GM03348 (cell line): ENCODE measurements around the gene DGUOK.
A peak's percentile ranks its signal among the peaks of the same experiment; 100 is the strongest.

Source experiments
- DNase-seq: peaks from one replicate; pipeline ENCODE4 v3.0.0; 2012; ENCODE audit warnings: low spot score

DGUOK gene

GRCh38 chr2:73952499-73953446, 26.1 kb downstream of the DGUOK start:
- DNase-seq = peak; percentile 25

- no peak for DNase-seq
Observed at GRCh38 chr2:73956218-73956865, 29.7 kb downstream of the DGUOK start.

DNA sequence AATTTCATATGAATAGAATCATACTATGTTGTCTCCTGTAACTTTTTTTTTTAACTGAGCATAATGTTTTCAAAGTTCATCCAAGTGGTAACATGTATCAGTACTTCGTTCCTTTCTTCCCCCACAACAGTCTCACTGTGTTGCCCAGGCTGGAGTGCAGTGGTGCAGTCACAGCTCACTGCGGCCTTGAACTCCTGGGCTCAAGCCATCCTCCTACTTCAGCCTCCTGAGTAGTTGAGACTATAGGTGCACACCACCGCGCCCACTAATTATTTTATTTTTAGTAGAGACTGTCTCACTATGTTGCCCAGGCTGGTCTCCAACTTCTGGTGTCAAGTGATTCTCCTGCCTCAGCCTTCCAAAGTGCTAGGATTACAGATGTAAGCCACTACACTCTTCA, 34.6 kb downstream of the DGUOK start:
- DNase-seq = no peak

GRCh38 chr2:73961823-73962615, 35.3 kb downstream of the DGUOK start:
- no peak for DNase-seq

DNA sequence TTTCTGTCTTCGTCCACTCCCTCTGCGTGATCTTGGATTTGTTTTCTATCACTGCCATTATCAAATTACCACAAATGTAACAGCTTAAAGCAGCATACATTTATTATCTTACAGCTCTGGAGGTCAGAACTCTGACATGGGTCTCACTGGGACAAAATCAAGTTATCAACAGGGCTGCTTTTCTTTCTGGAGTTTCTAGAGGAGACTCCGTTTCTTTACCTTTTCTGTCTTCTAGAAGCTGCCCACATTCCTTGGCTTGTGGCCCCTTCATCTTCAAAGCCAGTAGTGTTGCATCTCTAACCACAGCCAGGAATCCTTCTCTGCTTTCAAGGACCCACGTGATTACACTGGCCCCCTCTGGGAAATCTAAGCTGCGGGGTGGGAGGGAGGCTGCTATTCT, 36.1 kb downstream of the DGUOK start:
- no peak for DNase-seq

DNA sequence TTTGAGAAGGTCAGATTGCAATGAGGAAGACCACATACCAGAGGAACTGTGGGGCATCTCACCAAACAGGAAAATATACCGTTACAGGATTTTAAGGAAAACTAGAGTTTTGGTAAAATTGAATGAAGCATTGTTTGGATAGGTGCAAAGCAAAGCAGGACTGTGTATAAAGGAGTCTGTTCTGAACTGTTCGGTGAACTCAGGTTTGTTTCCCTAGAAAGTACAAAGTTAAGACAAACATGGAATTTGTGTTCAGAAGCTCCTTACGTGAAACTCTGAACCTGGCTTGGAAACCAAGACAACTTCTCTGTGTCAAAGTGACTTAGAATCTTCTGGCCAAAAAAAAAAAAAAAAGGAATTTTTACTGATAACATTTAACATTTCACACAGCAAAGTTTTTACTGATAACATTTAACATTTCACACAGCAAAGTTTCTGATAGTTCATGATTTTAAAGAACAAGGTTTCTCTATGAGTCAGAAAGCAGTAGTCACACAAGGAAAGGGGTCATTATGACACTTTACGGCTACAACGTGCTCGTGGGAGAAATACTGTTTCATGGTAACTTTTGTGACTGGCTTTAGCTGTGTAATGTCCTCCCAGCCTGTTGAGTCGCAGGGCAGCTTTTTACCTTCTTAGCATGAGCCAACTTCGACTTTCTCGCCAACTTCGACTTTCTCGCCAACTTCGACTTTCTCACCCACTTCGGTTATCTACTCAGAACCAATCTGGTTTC, 36.9 kb downstream of the DGUOK start:
- no peak for DNase-seq

- no peak for DNase-seq
Observed at GRCh38 chr2:73964223-73964622, 37.5 kb downstream of the DGUOK start.

DNA sequence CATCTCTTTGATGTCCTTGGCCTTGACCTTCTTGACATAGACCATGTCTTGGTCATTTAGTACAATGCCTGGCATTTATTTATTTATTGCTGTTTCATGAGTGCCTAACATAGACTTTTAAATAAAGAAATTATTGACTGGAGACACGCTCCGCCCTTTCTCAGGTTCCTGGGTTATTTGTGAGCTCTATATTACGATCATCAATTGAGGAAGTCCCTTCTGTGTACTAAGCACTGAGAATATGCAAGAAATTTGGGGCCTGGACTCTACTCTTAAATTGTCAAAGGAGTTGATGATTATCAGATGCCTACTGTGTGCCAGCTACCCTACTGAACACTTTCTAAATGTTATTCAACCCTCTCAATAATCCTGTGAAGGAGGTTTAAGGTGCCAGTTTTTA, 38.4 kb downstream of the DGUOK start:
- no peak for DNase-seq

- DNase-seq = no peak
Observed at GRCh38 chr2:73968357-73968937, 41.8 kb downstream of the DGUOK start.

DNA sequence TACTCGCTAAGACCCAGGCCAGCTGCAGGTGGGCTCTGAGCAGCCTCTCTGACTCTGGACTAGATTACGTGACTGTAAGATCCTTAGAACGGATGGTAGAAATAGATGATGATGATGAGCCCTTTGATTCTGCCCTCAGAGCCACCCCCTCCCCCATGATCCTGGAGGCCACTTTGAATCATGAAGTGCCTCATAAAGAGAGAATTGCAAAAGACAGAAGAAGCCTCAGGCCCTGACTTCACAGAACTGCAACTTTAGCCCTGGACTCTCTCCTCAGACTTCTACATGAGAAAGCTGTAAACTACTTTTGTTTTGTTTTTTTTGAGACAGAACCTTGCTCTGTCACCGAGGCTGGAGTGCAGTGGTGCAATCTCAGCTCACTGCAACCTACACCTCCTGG, 42.7 kb downstream of the DGUOK start:
- DNase-seq = no peak

DNA sequence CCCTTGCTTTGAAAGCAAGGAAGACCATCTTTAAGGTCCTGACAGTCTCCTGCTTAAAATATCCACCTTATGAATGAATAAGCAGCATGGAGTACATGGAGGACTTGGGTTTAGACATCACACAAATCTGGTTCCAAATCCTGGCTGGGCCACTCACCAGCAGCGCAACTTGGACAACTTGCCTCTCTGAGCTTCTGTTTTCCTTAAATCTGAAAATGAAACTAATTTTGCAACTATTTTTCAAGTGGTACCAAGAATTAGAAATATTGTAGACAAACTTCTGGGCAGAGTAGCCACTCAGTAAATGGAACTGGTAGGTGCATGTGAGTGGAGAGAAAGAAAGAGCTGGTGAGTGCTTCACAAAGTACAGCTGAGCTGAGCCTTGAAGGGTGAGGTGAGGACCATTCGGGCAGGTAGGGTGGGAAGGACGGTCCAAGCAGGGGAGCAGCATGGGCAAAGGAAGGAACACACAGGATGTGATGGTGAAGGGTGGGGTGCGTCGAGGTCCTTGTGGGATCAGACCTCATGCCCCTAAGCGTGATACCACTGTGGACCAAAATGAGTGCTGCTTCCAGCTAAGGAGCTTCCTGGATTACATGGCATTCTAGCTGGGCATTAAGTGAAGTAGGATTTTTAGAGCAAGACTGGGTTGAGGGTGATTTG, 43.6 kb downstream of the DGUOK start:
- no peak for DNase-seq

DNA sequence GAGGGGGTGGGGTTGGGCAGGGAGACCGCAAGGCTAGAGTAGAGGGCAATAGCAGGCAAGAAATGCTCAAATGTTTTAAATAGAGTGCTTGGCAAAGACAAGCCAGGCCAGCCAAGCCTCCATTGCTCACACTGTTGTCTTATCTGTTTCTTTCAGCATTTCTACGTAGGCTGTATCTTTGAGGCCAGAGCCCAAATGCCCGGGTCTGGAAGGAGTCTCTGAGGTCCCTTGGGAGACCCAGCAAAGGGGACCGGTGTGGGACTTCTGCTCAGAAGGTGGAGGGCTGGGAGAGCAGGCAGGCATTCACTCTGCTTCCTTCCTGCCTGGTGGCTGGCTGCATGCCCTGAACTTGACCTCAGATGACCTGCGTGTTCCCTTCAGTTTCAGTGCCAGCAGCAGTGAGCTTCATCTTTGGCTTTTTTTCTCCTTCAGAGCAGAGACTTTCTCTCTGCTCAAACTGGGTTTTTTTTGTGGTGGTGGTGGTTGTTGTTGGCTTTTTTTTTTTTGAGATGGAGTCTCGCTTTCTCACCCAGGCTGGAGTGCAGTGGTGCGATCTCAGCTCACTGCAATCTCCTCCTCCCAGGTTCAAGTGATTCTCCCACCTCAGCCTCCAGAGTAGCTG, 44.3 kb downstream of the DGUOK start:
- DNase-seq = no peak

GRCh38 chr2:73971722-73972121, 45.0 kb downstream of the DGUOK start:
- no peak for DNase-seq

DNA sequence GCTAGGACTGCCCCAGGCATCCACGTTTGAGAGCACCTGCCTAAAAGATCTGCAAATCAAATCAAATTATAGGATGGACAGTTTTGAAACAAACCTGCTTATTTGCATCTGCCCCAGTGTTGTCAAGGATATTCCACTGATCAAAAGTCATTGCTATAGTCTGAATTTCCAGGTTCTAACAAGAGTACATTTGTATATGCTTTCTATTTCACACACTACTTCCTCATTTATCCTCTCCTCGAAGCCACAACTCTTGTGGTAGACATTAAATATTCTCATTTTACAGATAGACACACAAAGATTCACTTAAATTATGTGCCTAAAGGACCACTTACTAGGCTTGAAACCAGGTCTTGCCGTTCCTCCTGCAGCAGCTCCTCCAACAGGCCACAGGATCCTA, 46.2 kb downstream of the DGUOK start:
- no peak for DNase-seq

DNA sequence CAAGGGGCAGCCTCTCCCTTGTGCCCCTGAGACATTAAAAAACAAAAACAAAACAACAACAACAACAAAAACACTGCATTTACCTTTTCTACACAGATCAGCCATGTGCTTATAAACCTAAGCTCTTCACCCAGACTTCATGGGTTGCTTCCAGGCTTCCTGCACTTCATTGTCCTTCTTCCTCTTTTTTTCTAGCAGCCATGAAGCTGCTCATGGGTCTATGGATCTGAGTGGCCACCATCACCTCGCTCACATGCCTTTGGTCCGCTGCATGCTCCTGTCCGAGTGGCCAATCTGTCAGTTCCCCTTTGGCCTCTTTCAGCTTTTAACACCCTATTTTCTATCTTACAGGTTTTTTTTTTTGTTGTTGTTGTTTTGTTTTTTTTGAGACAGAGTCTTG, 49.1 kb downstream of the DGUOK start:
- no peak for DNase-seq

DNA sequence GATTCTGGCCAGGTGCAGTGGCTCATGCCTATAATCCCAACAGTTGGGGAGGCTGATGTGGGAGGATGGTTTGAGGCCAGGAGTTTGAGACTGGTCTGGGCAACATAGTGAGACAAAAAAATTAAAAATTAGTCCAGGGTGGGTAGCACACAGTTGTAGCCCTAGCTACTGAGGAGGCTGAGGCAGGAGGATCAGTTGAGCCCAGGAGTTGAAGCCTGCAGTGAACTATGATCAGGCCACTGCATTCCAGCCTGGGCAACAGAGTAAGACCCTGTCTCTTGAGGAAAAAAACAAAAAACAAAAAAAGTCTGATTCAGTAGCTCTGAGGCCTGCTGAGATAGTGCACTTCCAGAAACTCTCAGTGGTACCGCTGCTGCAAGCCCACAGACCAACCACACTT, 50.1 kb downstream of the DGUOK start:
- no peak for DNase-seq

DNA sequence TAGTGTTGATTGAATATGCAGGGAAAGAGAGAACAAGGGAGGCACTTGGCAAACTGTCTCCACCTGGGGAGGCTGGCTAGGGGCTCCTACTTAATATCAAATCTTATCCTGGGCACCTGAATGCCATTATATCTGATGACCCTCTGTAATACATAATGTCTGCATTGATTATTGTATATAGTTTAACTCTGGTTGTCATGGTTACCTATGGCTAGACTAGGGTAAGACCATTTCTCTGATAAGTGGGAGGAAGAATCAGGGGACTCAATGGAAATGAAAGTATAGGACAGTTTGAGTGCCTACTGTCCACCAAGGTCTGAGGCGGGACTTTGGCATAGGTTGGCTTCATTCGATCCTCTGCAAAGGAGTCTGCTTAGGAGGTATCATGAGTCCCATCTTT, 50.8 kb downstream of the DGUOK start:
- DNase-seq = no peak

GRCh38 chr2:73979021-73979420, 52.3 kb downstream of the DGUOK start:
- DNase-seq = no peak

DNA sequence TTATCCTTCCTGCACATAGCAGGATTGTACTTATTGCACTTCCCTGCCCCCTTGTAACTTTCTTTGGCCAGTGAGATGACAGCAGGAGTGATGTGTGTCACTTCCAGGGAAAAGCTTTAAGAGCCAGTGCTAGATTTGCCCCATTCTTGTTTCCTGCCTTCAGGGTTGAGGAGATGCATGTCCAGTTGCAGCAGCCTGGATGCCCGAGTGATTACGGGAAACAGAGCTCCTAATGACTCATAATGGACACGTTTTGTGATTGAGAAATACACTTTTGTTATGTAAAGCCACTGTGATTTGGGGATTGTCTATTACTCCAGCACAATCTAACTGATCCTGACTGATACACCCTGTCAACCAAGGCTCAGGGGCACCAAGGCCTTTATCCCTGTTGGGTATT, 53.0 kb downstream of the DGUOK start:
- DNase-seq = peak; percentile 91

- DNase-seq = no peak
Observed at GRCh38 chr2:73980566-73980965, 53.9 kb downstream of the DGUOK start.
